NCI-H1092 treated with DMSO at 0.1 percent for 48 hours (cell line): Measurements from ENCODE around the gene RNF227.

Source experiments
- DNase-seq: peaks from one replicate; lab custom pipeline; 2025; lab: John Stamatoyannopoulos, UW

The RNF227 gene

DNA sequence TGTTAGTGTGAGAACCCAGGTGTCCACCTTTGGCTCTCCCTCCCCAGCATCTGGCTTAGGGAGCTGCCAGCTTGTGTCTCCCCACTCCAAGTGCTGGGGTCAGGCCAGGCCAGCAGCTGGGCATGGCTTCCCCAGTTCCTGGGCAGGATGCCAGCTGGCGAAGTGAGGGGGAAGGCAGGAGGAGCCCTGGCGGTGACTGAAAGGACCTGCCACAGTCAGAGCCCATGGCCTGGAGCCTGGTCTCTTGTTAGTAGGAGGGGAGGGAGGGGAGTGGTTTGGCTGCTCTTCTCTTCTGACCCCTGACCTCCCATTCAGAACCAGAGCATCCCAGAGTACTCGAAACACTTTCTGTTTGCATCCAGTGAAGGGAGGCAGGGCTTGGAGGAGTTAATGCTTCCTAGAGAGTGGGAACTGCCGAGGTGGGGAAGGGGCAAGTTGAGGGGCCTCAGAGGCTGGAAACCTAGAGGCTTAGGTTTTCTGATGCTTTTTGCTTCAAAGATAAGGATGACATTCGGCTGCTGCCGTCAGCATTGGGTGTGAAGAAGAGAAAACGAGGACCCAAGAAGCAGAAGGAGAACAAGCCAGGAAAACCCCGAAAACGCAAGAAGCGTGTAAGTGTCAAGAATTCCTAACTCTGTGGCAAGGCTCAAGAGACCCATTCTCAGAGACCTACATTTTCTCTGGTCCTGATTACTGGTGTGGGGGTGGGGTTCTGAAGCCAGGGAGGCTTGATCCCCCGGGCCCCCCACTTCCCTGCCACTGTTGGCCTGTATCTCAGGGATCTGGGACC lies 26.7 kb downstream of the RNF227 start:
- DNase-seq = peak; percentile 96

DNA sequence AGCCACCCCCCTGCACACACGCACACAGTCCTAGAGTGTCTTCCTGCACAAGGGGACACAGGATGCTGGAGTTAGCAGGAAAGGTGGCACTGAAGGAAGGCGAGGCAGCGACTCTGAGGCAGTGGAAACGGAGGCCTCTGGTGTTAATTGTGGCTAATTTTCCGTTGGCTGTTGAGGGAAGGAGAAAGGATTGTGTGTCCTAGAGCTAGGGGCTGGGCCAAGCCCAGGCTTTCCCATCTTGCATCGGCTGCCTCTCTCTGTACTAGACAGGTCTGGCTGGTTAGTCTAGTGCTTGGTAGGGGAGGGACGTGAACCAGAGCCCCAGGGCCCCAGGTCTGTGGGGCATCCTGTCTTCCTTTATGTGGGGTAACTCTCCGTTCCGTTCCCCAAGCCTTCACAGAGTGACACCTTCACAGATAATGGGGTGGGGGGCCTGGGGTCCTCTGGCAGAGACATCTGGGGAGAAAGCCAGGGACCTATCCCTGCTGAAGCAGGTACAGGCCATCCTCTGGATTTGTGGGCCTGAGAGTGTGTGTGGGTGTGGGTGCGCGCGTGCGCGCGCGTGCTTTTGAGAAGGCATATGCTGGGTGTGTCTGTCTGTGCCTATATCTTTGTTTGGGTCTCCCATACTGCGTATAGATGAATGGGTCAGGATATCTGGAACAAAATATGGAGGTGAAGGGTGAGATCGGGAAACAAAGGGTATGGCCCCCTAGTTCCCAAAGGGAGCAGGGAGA lies 27.7 kb downstream of the RNF227 start, which contains the start of gene CHD3:
TSS of gene CHD3 (plus strand) at position 606 of the 737 bp plus-strand sequence. CDS start 212 bp downstream, outside the sequence.
- DNase-seq = no peak

DNA sequence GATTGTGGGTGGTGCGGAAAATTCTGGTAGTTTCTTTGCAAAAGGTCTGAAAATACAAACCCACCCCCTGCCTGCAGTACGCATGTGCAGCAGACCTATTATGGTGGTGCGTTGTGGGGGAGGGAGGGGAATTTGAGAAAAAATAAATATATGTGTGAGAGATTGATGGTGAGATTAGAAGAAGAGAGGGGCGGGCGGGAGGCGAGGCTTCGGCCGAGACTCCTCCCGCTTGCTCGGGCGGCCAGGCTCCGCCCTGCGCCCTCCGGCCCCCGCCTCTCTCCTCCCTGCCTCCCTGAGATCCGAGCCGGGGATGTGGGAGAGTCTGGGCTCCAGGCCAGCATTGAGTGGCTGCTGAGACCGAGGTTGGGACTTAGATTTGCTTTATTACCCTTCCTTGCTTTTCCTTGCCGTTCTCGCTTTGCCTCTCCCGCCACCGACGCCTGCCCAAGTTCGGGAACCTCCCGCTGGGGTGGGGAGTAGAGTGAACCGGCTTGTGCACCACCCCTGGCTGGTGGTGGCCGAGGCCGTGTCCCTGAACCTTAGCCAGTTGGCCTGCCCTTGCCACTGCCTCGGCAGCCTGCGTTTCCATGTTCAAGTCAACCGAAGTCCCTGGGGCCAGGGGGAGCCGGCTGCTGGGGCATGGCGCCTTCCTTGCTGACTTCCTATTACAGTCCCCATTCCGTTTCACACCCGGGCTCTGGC lies 28.5 kb downstream of the RNF227 start:
- peak; percentile 95 for DNase-seq

DNA sequence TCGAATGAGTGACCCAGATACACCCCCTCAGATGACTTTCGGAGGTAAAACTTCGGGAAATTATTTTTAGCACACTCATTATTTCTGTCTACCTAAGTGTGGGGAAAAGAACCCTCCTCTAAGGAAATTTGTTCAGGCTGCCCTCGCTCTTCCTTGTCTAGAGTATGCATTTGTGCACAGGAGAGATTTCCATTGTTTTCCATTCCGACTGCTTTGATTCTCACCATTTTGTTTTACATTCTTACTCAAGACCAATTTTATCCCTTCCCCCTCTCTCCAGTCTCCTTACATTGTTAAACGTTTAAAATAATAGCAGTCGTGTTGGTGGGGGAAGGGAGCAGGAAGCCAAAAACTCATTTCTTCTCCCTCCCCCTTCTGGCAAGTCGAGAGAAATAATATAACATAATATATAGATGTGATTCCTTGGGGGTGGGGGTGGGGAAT lies 29.0 kb downstream of the RNF227 start:
- DNase-seq = peak; percentile 87

DNA sequence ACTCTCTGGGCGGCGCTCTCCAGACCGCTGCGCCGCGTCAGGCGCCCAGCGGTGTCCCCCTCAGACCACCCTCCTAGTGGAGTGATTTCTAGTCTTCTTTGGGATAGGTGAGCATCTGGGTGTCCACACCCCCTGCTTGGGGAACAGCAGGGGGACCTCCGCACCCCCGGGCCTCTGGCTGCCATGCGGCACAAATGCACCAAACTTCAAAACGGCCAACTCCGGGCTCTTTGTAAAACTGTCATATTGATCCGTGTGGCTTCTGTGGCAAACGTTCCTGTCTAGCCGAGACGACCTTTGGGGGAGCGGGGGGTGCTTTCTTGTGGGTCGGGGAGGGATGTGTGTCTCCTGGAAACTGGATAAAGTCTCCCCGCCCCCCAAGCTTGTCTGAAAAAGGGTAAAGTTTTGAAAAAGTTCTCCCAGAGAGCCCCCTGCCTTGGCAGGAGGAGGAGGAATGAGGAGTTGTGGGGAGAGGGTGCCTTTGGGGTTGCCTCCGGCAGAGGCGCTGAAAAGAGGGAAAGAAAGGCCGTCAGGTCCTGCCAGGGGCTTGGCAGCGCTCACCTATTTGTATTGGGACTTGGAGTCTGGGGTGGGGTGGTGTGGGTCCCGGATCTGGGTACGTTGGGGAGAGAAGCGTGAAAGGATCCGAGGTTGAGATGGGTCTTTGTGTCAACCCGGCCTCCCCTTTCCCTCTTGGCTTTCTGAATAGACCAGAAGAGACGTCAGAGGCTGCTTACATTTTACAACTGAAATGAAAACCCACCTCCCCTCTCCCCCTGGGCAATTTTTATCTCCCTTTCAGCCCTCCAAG lies 29.7 kb downstream of the RNF227 start:
- DNase-seq = peak; percentile 61

DNA sequence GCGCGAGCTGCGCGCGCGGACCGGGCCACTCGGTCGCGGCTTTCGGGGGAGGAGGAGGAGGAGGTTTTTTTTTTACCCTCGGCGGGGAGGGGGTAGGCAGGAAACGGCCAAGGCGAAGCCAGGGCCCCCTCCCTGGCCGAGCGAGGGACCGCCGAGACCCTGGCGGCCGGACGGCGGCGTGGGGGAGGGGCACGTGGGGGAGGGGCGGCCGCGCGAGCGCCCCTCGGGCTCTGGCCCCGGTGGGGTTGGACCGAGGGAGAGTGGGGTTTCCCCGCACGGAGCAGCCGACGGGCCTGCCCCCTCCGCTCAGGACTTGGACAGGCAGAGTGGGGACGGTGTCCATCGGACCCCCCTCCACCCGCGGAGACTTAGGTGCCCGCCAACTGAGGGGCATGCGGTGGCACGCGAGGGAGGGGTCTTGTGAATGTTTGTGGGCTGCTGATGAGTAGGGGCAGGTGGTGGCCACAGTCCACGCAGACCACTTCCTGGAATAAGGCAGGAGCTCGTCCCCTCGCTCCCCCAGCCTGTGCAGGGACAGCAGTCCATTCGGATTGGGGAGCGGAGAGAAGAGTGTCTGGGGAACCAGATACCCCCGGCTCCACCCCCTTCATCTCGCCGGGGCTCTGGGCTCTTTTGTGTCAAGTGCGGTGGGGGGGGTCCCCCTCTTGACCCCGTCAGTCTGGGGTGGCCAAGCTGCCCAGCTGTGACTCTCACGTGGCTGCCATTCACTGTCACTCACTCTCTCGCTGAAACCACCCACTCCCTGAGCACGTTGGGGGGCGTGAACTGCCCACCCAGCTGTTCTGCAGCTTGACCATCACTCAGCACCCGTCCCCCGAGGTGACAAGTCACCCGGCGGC lies 30.5 kb downstream of the RNF227 start:
- peak; percentile 61 for DNase-seq

DNA sequence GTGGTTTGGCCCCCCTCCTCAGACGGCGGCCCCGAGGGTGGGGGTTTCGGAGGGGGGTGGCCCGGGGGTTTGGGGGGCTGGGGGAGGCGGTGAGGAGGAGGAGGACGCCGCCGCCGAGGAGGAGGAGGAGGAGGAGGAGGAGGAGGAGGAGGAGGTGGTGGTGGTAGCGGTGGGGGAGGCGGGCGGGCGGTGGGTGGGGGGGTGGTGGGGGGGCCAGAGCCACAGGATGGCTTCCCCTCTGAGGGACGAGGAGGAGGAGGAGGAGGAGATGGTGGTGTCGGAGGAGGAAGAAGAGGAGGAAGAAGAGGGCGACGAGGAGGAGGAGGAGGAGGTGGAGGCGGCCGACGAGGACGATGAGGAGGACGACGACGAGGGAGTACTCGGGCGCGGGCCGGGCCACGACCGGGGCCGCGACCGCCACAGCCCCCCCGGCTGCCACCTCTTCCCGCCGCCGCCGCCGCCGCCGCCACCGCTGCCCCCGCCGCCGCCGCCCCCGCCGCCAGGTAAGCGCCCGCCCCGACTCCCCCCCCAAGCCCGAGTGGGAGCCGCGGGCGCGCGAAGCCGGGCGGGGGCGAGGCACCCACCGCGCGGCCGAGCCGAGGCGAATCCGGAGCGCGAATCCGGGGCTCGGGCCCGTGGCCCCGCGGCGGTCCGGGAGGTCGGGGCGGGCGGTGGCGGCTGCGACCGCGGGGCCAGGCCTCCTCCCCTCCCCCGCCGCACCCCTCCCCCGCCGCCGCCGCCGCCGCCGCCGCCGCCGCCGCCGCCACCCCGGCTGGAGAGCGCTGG lies 31.3 kb downstream of the RNF227 start:
- DNase-seq = no peak

DNA sequence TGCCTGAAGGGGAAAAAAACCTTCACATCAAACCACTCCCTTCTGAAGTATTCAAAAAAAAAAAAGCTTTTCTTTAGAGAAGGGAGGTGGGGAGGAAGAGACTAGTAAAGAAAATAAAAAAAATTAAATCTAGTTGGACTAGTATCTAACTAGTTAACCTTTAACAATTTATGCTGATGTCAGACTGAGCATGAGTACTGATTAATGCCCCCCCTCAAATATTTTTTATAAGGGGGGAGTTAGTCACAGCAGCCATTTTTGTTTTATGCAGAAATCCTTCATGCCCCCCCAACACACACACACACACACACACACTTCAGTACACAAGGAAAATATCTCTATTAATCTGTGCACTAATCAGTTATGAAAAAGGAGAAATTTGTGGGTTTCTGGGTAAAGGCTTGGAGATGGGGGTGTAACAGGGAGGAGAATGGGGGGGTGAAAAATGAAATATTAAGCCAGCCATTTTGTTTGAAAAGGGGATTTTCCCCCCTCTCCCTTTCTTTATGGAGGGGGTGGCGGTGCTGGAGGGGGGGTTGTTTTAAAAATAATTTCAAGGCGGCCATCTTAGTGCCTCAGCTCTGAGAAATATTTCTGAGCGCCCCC lies 32.2 kb downstream of the RNF227 start:
- DNase-seq = peak; percentile 21

DNA sequence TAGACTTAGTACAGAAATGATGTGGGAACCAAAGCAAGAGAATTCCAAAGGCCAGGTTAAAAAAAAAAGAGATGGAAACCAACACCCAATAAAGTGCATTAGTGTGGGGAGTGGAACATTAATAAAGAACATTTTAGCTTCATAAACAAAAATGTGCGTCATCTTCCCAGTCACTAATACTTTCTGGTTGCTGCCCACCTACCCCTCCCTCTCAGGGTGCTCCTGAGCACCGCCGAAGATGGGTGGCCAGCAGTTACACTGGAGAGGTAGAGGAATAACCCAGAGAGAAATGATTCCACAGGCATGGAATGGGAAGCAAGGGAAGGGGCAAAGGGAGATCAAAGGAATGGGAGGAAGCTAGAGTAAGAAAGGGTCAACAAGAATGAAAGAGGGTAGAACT lies 33.5 kb downstream of the RNF227 start:
- peak; percentile 43 for DNase-seq

DNA sequence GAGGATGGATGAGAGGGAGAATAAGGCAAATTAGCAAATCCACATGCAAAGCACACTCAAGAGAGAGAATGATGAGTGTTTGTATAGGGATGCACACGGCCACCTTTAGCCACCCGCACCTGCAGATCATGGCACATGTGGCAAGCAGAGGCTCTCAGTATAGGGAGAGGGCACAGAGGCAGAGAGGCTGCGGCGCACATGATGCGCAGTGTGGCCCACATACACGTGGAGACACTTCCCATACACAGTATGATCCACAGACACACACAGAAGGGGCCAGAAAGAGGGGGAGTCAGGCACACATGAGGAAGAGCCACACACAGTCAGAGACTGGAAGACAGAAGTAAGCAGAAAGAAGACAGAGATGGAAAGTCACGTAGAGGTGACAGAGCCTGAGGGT lies 34.0 kb downstream of the RNF227 start:
- peak; percentile 89 for DNase-seq

DNA sequence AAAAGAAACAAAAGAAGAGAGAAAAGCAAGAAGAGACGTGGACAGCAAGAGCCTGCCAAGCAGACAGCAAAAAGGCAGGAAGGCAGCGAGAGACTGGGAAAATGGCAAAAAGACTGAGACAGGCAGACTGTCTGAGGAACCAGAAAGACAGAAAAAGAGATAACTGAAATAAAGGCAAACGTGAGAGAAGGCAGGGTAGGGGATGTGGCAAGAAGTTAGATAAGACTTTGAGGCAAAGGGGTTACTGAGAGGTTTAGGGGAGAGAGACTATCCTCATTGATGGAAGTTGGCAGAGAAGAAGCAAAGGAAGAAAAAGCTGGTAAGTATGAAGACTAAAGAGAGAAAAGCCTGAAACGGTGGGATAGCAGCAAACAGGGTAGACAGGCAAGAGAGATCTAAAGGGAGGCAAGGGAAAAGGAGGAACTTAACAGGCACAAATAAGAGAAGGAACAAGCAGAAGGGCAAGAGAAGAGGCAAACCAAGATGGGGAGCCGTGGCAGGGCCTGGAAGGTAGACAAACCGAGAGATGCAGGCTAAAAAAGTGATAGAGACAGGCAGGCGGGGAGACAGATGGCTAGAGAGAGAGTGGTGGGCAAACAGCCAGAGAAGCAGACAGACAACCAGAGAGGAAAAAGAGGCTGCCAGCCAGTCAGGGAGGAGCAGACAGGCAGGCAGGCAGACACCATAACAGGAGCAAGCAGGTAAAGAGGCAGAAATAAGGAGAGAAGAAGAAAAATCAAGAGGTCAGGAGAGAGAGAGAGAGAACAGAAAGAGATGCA lies 34.6 kb downstream of the RNF227 start:
- peak; percentile 89 for DNase-seq

DNA sequence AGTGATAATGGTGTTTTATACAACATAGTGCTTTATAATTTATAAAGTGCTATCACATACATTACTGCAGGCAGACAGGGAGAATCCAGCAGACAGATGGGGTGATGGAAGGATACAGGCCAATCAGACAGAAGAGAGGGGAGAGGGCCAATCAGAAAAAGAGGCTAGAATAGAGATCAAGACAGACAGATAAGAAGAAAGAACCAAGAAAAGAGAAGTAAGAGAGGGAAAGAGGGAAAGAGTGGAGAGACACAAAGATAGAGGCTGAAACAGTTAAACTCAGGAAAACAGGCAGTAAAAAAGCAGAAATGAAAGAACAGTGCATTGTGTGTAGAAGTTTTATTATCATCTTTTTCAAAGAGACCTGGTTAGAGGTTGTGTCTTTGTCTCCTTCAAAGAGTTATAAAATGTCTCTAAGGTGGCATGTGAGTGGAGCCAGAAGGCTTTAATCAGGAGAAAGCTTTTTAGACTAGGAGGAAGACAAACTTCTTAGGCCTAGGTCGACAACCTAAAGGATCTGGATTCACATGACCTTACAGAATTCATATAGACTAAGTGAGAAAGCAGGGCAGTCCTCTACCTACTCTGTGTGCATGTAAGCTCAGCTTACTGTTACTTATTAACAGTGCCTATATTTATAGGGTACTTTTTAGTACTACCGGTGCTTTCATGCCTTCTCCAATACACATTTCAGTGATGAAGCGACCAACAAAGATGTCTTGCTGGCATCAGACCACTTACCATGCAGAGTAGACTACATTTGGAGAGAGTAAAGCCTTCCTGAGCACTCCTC lies 35.8 kb downstream of the RNF227 start:
- DNase-seq = no peak

DNA sequence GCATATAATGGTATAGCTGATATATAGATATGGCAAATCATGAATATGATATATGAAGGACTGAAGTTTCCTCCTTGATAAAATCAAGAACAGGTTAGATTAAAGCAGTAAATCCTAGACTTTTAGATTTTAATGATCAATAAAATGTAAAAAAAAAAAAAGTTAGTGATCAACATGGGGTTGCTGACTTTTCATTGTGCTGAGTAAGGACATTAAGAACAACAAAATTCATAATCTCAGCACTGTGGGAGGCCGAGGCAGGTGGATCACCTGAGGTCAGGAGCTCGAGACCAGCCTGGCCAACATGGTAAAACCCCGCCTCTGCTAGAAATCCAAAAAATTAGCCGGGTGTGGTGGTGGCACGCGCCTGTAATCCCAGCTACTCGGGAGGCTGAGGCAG lies 37.9 kb downstream of the RNF227 start:
- no peak for DNase-seq

DNA sequence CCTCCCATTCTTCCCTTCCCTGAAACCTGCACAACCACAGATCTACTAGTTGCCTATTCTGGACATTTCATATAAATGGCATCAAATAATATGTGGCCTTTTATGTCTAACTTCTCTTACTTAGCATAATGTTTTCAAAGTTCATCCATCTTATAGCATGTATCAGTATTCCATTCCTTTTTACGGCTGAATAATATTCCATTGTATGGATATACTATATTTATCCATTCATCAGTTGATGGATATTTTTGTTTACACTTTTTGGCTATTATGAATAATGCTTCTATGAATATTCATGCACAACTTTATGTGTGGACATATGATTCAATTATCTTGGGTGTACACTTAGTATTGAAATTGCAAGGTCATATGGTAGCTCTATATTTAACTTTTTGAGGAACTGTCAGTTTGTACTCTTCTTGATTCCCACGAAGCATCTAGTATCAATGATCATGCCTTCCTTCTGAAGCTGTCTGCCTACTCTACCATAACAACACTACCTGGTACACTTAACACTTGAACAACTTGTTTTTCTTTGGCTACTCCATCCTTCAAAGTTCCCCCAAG lies 40.2 kb downstream of the RNF227 start:
- no peak for DNase-seq

DNA sequence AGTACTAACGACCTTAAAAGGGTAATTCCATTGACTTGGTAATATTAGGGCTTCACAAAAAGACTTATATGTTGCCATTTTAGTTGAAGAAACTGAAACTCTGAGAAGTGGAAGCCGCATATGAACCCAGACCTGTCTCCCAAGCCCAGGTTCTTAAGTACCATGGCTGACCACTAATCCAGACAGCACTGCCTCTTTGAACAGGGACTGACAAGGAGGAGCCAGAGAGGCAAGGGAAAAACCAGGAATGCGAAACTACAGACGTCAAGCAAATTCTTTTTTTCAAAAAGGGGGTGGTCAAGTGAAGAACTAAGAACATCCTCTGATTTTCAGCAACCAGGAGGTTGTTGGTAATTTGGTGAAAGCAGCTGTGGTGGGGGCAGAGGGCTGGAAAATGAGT lies 43.0 kb downstream of the RNF227 start:
- no peak for DNase-seq

DNA sequence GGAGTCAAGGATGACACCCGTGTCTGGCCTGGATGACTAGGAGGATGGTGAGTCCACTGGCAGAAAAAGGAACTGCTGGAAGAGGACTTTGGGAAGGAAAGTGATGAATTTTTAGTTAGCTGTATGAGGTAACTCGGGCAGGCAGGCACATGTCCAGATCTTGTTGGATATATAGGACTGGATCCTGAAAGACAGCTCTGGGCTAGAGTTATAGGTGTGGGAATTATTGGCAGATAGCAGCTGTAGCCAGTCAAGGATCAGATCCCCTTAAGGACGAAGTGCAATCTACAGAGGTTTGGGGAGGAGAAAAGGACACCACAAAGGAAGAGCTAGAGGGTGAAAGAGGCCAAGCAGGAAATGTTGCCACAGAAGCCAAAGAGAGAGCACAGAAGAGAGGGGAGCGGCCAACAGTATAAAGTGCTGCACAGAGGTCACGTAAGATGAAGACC lies 48.2 kb downstream of the RNF227 start:
- no peak for DNase-seq

DNA sequence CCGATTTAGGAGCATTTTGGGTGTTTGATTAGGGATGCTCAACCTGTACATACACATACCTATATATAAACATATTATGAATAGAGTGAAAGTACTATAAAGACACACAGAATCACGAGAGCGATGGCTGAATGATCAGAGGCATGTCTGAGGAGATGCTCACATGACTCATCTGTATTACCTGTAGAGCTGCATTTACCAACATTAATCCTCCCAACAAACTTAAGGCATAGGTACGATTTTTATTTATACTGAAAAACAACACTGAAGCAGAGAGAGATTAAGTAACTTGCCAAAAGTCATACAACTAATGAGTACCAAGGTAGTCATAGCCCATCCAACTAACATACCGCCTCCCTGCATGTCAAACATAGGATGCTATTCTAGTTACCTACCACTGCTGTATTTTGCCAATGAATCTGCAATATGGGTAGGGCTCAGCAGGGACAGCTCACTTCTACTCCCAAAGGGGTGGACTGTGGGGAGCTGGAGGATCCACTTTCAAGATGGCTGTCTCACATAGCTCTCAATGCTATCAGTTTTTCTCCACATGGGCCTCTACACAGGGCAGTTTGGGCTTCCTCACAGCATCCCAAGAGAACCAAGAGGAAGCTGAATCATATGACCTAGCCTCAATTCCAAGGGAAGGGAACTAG lies 51.0 kb downstream of the RNF227 start:
- DNase-seq = no peak
